Fibroblast of peridontal ligament (primary cell): ENCODE data around the gene SPO11.
"Not testable (repeated sequence)": the region's sequence is repeated elsewhere in the genome, so short reads cannot be mapped to it uniquely, and the experiment has no call there.

Experiments used
- DNase-seq: peaks from one replicate; pipeline ENCODE4 v3.0.0-alpha.2; 2010; ENCODE audit errors: extremely low read depth

The SPO11 gene

GRCh38 chr20:57341663-57342062, 12.1 kb downstream of the SPO11 start:
- no peak for DNase-seq

GRCh38 chr20:57342829-57343228, 13.2 kb downstream of the SPO11 start:
- DNase-seq, result no peak

GRCh38 chr20:57346477-57346876, 16.9 kb downstream of the SPO11 start:
- DNase-seq, result peak; percentile 89

GRCh38 chr20:57347393-57347792, 17.8 kb downstream of the SPO11 start:
- no peak for DNase-seq

GRCh38 chr20:57348200-57348921, 18.8 kb downstream of the SPO11 start:
- not testable (repeated sequence) for DNase-seq

- not testable (repeated sequence) for DNase-seq
Observed at GRCh38 chr20:57348922-57349574, 19.4 kb downstream of the SPO11 start.

- DNase-seq, result no peak
Observed at GRCh38 chr20:57350081-57350710, 20.6 kb downstream of the SPO11 start.

GRCh38 chr20:57350726-57351041, 21.1 kb downstream of the SPO11 start:
- DNase-seq, result not testable (repeated sequence)

- peak; percentile 94 for DNase-seq
Observed at GRCh38 chr20:57351042-57351783, 21.6 kb downstream of the SPO11 start, which contains the start of gene RAE1. RAE1 (plus strand) TSS chr20:57351255; CDS start chr20:57354039, 2,784 bp downstream.

GRCh38 chr20:57352305-57352704, 22.7 kb downstream of the SPO11 start:
- DNase-seq, result no peak

GRCh38 chr20:57353351-57353750, 23.7 kb downstream of the SPO11 start:
- DNase-seq, result no peak

- DNase-seq, result peak; percentile 86
Observed at GRCh38 chr20:57361517-57361916, 31.9 kb downstream of the SPO11 start.

- DNase-seq, result no peak
Observed at GRCh38 chr20:57364451-57364850, 34.8 kb downstream of the SPO11 start.

GRCh38 chr20:57369596-57369995, 40.0 kb downstream of the SPO11 start:
- no peak for DNase-seq

- no peak for DNase-seq
Observed at GRCh38 chr20:57370316-57370715, 40.7 kb downstream of the SPO11 start.

GRCh38 chr20:57371363-57371762, 41.8 kb downstream of the SPO11 start:
- no peak for DNase-seq

GRCh38 chr20:57372157-57372556, 42.6 kb downstream of the SPO11 start:
- no peak for DNase-seq

GRCh38 chr20:57372581-57373350, 43.2 kb downstream of the SPO11 start:
- no peak for DNase-seq

GRCh38 chr20:57374343-57374930, 44.8 kb downstream of the SPO11 start:
- DNase-seq, result no peak

GRCh38 chr20:57374931-57375651, 45.5 kb downstream of the SPO11 start:
- peak; percentile 68 for DNase-seq
